HG02610 (cell line): ENCODE measurements around the gene IMPDH1.

Source experiments
- ATAC-seq: cut with Tn5 transposase; IDR thresholded peaks from one replicate; pipeline ENCODE4 v1.9.1; 2021; ENCODE audit warnings: mild to moderate bottlenecking, moderate library complexity; ENCODE audit not compliant: unreplicated experiment

Gene IMPDH1

GRCh38 chr7:128406314-128407232 lies 3.2 kb downstream of the IMPDH1 start:
- ATAC-seq, result no peak

GRCh38 chr7:128405471-128406313 lies 4.1 kb downstream of the IMPDH1 start:
- ATAC-seq, result peak; percentile 17

- ATAC-seq, result no peak
Observed at GRCh38 chr7:128404886-128405470, 4.8 kb downstream of the IMPDH1 start.

GRCh38 chr7:128404143-128404681 lies 5.6 kb downstream of the IMPDH1 start:
- ATAC-seq, result no peak

GRCh38 chr7:128403676-128404075 lies 6.1 kb downstream of the IMPDH1 start:
- ATAC-seq, result no peak

- no peak for ATAC-seq
Observed at GRCh38 chr7:128402356-128402755, 7.4 kb downstream of the IMPDH1 start.

- no peak for ATAC-seq
Observed at GRCh38 chr7:128400566-128400965, 9.2 kb downstream of the IMPDH1 start.

GRCh38 chr7:128399991-128400390 lies 9.8 kb downstream of the IMPDH1 start:
- no peak for ATAC-seq

- no peak for ATAC-seq
Observed at GRCh38 chr7:128398841-128399135, 11.0 kb downstream of the IMPDH1 start.

- ATAC-seq, result no peak
Observed at GRCh38 chr7:128398016-128398840, 11.6 kb downstream of the IMPDH1 start.

- ATAC-seq, result no peak
Observed at GRCh38 chr7:128396357-128396756, 13.4 kb downstream of the IMPDH1 start.

GRCh38 chr7:128395748-128396147 lies 14.0 kb downstream of the IMPDH1 start:
- no peak for ATAC-seq

GRCh38 chr7:128394904-128395496 lies 14.8 kb downstream of the IMPDH1 start:
- ATAC-seq, result no peak

GRCh38 chr7:128393526-128394330 lies 16.1 kb downstream of the IMPDH1 start:
- ATAC-seq, result no peak

GRCh38 chr7:128392446-128393327 lies 17.1 kb downstream of the IMPDH1 start:
- ATAC-seq, result no peak

GRCh38 chr7:128391805-128392204 lies 18.0 kb downstream of the IMPDH1 start:
- ATAC-seq, result no peak

- ATAC-seq, result no peak
Observed at GRCh38 chr7:128390871-128391565, 18.8 kb downstream of the IMPDH1 start.
